Mucosa of descending colon (tissue), 3 donors: Measurements from ENCODE around the gene NIP7. TPM values are rescaled to one million over a fixed set of nuclear protein-coding genes. Genes with fewer than 3 reads are reported as not detected.
A peak's percentile ranks its signal among the peaks of the same experiment; 100 is the strongest.

ENCODE experiments used
- ATAC-seq: fragments of 200-7000 bp; cut with Tn5 transposase; one replicate; pipeline ENCODE4 v1.9.1; 2020; ENCODE audit warnings: mild to moderate bottlenecking, moderate library complexity
- DNase-seq, 3 donors: peaks; one replicate each; pipeline ENCODE4 v3.0.0-alpha.2; 2020
- H3K36me3 ChIP-seq: fragments of 200-600 bp; one replicate; pipeline ENCODE4 v1.8.0; 2021; ENCODE audit warnings: low read depth, mild to moderate bottlenecking
- H3K4me1 ChIP-seq: fragments of 200-600 bp; one replicate; pipeline ENCODE4 v1.8.0; 2021; ENCODE audit warnings: low read depth, mild to moderate bottlenecking
- H3K4me3 ChIP-seq: fragments of 200-600 bp; one replicate; pipeline ENCODE4 v1.8.0; 2021; ENCODE audit warnings: mild to moderate bottlenecking
- H3K9me3 ChIP-seq: fragments of 200-600 bp; one replicate; pipeline ENCODE4 v1.8.0; 2021; ENCODE audit warnings: mild to moderate bottlenecking
- intact Hi-C, 2 donors: fragments of 100-400 bp; cut with DNase I in 1 of 2; cut with micrococcal nuclease in 1 of 2; formaldehyde crosslinking; loops; one replicate each; pipeline versions ENCODE4 v1.11.0 to v1.11.1; 2022; cut with DNase I, micrococcal nuclease
- total RNA-seq, 3 donors: library from RNA; stranded (reverse); fragmentation: NEBNext Ultra II Directional in 2 of 3; extraction: Animal tissue kit (Norgen Biotek cat#: 25700) in 2 of 3; gene quantifications; one replicate each; pipeline versions ENCODE4 v1.2.1 to v1.2.4, GENCODE V29; 2021 to 2023
- TF ChIP-seq, protein P1 (sequence below): fragments of 200-600 bp; IDR thresholded peaks from one replicate; pipeline ENCODE4 v1.8.0; 2022; ENCODE audit warnings: antibody characterized with exemption, mild to moderate bottlenecking
- donor health status: DM: no; HTN: no; CAD: no; lungs with moderate emphysema.
- donor health status: DM: no; HTN: no; CAD: no.
- donor health status: DM: no; HTN: yes; CAD: no.

The NIP7 gene
- total RNA-seq, 3 donors from 2014 or later, result 20.1 to 25.1 (median 22.4) TPM

DNA sequence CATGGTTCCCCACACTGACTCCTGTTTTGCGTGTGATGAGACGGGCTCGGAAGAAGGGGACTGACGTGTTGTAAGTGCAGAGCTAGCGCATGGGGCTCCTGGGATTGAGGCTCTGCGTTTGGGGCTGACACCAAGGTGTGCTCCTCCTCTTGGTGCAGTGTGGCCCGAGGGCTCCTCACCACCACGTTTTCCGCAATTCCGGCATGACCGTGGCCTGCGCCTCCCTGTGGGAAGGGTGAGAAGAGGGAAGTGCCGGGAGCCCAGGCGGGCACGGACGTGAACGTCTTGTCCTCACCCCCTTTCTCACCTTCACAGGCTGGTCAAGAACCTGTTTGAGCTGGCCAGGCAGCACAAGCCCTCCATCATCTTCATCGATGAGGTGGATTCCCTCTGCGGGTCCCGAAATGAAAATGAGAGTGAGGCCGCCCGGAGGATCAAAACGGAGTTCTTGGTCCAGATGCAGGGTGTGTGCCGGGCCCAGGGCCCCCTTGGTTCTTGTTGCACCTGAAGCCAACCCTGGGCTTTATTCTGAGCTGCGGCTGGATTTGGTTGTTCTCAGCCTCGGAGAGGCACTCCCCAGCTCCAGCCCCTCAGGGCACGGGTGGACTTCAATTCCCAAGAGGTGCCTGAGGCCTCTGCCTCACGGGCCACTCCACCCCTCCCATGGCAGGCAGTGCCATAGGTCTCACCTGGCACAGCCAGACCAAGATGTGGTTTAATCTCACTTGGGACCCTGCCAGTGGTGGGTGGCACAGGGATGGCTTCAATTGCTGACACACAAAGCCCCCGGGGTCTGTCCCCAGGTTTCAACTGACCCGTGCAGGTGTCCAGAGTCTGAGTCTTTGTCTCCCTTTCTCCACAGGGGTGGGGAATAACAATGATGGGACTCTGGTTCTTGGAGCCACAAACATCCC, 19.5 kb upstream of the NIP7 start:
- intact Hi-C loops, result no loop called here
- TF ChIP-seq, protein P1, sequence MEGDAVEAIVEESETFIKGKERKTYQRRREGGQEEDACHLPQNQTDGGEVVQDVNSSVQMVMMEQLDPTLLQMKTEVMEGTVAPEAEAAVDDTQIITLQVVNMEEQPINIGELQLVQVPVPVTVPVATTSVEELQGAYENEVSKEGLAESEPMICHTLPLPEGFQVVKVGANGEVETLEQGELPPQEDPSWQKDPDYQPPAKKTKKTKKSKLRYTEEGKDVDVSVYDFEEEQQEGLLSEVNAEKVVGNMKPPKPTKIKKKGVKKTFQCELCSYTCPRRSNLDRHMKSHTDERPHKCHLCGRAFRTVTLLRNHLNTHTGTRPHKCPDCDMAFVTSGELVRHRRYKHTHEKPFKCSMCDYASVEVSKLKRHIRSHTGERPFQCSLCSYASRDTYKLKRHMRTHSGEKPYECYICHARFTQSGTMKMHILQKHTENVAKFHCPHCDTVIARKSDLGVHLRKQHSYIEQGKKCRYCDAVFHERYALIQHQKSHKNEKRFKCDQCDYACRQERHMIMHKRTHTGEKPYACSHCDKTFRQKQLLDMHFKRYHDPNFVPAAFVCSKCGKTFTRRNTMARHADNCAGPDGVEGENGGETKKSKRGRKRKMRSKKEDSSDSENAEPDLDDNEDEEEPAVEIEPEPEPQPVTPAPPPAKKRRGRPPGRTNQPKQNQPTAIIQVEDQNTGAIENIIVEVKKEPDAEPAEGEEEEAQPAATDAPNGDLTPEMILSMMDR, result no peak
- Histone ChIP-seq H3K4me1 (peaks cover 11% of the 10 kb centered on the region), H3K36me3 (peaks cover 23% of the 10 kb centered on the region), H3K9me3 (no peaks in the 10 kb centered on the region), H3K4me3 (no peak overlapping the region)
- DNase-seq, result no peak
- ATAC-seq, result no peak

- ATAC-seq (no peak), DNase-seq (no peak)
- intact Hi-C loops, result no loop called here
- H3K4me1 ChIP-seq, result peaks cover 11% of the 10 kb centered on the region
- no peaks in the 10 kb centered on the region for H3K9me3 ChIP-seq
- H3K36me3 ChIP-seq, result peaks cover 23% of the 10 kb centered on the region
- TF ChIP-seq, protein P1, result no peak
- H3K4me3 ChIP-seq, result no peak overlapping the region
These were observed 18.9 kb upstream of the NIP7 start for GRCh38 chr16:69320740-69321073.

DNA sequence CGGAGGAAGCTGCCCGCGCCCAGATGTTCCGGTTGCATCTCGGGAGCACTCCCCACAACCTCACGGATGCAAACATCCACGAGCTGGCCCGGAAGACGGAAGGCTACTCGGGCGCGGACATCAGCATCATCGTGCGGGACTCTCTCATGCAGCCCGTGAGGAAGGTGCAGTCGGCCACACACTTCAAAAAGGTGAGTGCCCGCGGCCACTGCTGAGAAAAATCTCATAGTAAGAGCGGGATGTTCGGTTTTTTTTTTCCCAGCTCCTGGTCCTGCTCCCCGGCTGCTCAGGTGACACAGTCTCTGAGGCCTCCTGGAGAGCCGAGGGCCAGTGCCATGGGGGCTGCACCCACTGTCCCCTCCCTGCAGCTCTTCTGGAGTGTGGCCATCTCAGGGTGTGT, 18.5 kb upstream of the NIP7 start:
- H3K4me1 ChIP-seq, result peaks cover 15% of the 10 kb centered on the region
- no peaks in the 10 kb centered on the region for H3K9me3 ChIP-seq
- intact Hi-C loops, result no loop called here
- no peak overlapping the region for H3K4me3 ChIP-seq
- DNase-seq (no peak), ATAC-seq (no peak)
- peaks cover 23% of the 10 kb centered on the region for H3K36me3 ChIP-seq
- TF ChIP-seq, protein P1, result no peak

DNA sequence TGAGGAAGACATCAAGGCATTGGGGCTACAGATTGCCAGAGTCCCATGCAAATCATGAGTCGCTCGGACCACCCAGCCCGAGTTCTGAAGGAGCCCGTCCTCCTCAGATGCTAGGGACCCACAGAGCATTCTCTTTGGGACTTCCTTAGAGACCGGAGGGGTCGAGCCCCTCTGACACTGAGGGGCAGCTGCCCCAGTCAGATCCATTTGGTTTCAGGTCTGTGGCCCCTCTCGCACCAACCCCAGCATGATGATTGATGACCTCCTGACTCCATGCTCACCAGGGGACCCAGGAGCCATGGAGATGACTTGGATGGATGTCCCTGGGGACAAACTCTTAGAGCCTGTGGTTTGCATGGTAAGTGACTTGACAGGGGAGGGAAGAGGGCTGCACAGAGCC, 17.2 kb upstream of the NIP7 start:
- intact Hi-C loops, result no loop called here
- TF ChIP-seq, protein P1, result no peak
- Histone ChIP-seq H3K9me3 (no peaks in the 10 kb centered on the region), H3K4me3 (no peak overlapping the region), H3K4me1 (peaks cover 23% of the 10 kb centered on the region), H3K36me3 (peaks cover 20% of the 10 kb centered on the region)
- DNase-seq, result no peak
- ATAC-seq, result no peak

DNA sequence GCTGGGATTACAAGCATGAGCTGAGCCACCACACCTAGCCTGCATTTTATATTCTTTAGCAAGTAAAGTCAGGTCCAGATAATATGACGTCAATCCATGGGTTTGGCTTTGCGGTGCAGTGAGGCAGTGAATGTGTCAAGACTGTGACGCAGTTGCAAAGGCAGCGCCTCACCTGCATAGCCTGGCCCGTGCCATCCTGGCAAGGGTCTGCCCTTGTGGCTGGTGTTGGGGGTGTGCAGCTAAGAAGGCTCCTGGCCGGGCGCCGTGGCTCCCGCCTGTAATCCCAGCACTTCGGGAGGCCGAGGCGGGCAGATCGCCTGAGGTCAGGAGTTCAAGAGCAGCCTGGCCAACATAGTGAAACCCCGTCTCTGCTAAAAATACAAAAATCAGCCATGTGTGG, 16.2 kb upstream of the NIP7 start:
- Histone ChIP-seq H3K4me3 (no peak overlapping the region), H3K36me3 (peaks cover 20% of the 10 kb centered on the region), H3K9me3 (no peaks in the 10 kb centered on the region), H3K4me1 (peaks cover 33% of the 10 kb centered on the region)
- ATAC-seq (no peak), DNase-seq (peak in 1 of 3 donors; percentile 50)
- TF ChIP-seq, protein P1, result no peak
- intact Hi-C loops, result no loop called here
